PC-3 (cell line): ENCODE measurements around the gene C11orf98. TPM values are rescaled to one million over a fixed set of nuclear protein-coding genes. Genes with fewer than 3 reads are reported as not detected.
A peak's percentile ranks its signal among the peaks of the same experiment; 100 is the strongest.

ENCODE experiments used
- ATAC-seq: fragments of 200-7000 bp; cut with Tn5 transposase; 2 replicates; pipeline ENCODE4 v1.9.1; 2020; ENCODE audit warnings: mild to moderate bottlenecking, moderate library complexity
- BruUV-seq: library from RNA; stranded (reverse); fragments of 400-500 nt; replicated peaks from 2 replicates; lab custom pipeline; 2021; lab: Mats Ljungman, UMichigan
- CTCF ChIA-PET: fragments of 300-600 bp; sonication (Branson Sonifier 250); formaldehyde crosslinking; loops from one replicate; lab custom pipeline; 2022; ENCODE audit warnings: antibody characterized with exemption; lab: Charles Lee
- POLR2A ChIA-PET: fragments of 300-600 bp; sonication (Branson Sonifier 250); formaldehyde crosslinking; loops from one replicate; lab custom pipeline; 2022; ENCODE audit warnings: antibody characterized with exemption; ENCODE audit not compliant: unreplicated experiment; lab: Charles Lee
- DNase-seq: peaks from one replicate; pipeline ENCODE4 v3.0.0-alpha.2; 2015
- H2AFZ ChIP-seq: fragments of 300-600 bp; sonication (generic); 2 replicates; pipeline ENCODE4 v1.6.0; 2016; ENCODE audit warnings: antibody characterized with exemption, low read length
- H3F3A ChIP-seq: fragments of 300-600 bp; sonication (generic); one replicate; pipeline ENCODE4 v1.6.0; 2017; ENCODE audit warnings: antibody characterized with exemption, low read length, control low read depth, mild to moderate bottlenecking; ENCODE audit not compliant: unreplicated experiment
- H3K27ac ChIP-seq: fragments of 300-600 bp; sonication (generic); 2 replicates; pipeline ENCODE4 v1.5.1; 2016; ENCODE audit warnings: mild to moderate bottlenecking, low read length
- H3K27me3 ChIP-seq: fragments of 300-600 bp; sonication (generic); 2 replicates; pipeline ENCODE4 v1.6.1; 2016; ENCODE audit warnings: low read length, mixed read lengths
- H3K36me3 ChIP-seq: fragments of 300-600 bp; sonication (generic); 2 replicates; pipeline ENCODE4 v1.6.1; 2016; ENCODE audit warnings: low read depth, mixed run types, low read length, mixed read lengths
- H3K4me1 ChIP-seq: fragments of 300-600 bp; sonication (generic); 2 replicates; pipeline ENCODE4 v1.5.1; 2016; ENCODE audit warnings: low read length; ENCODE audit not compliant: insufficient read depth
- H3K4me2 ChIP-seq: fragments of 300-600 bp; sonication (generic); 2 replicates; pipeline ENCODE4 v1.6.0; 2016; ENCODE audit warnings: low read length
- H3K4me3 ChIP-seq: fragments of 300-600 bp; sonication (generic); 2 replicates; pipeline ENCODE4 v1.5.1; 2016; ENCODE audit warnings: mild to moderate bottlenecking, low read length, mixed read lengths
- H3K79me2 ChIP-seq: fragments of 300-600 bp; sonication (generic); 2 replicates; pipeline ENCODE4 v1.6.1; 2017; ENCODE audit warnings: low read length, mixed read lengths
- H3K9ac ChIP-seq: fragments of 300-600 bp; sonication (generic); 2 replicates; pipeline ENCODE4 v1.6.0; 2016; ENCODE audit warnings: mild to moderate bottlenecking, low read length
- H3K9me2 ChIP-seq: fragments of 300-600 bp; sonication (generic); replicated peaks from 2 replicates; pipeline ENCODE4 v1.6.1; 2016; ENCODE audit warnings: mixed run types, low read length, mixed read lengths
- H3K9me3 ChIP-seq: fragments of 300-600 bp; sonication (generic); 2 replicates; pipeline ENCODE4 v1.6.1; 2016; ENCODE audit warnings: low read length, mixed read lengths
- H4K20me1 ChIP-seq: fragments of 300-600 bp; sonication (generic); 2 replicates; pipeline ENCODE4 v1.6.1; 2016; ENCODE audit warnings: low read length, mixed read lengths
- EZH2 ChIP-seq: fragments of 300-600 bp; sonication (generic); IDR thresholded peaks from one replicate; pipeline ENCODE4 v1.6.1; 2017; ENCODE audit warnings: antibody characterized with exemption, mild to moderate bottlenecking, low read length; ENCODE audit not compliant: unreplicated experiment
- EZH2phosphoT487 ChIP-seq: fragments of 300-600 bp; sonication (generic); IDR thresholded peaks from 2 replicates; pipeline ENCODE4 v1.6.1; 2018; ENCODE audit warnings: mild to moderate bottlenecking, antibody characterized with exemption, low read length, borderline replicate concordance
- intact Hi-C: fragments of 100-400 bp; cut with micrococcal nuclease; formaldehyde crosslinking; loops from 2 replicates; pipeline ENCODE4 v1.9.0; 2023
- total RNA-seq: library from RNA; depleted of rRNA; stranded (reverse); fragments of >200 nt; gene quantifications from 2 replicates; pipeline ENCODE4 v1.2.3, GENCODE V29; 2014
- TF ChIP-seq, protein P1 (sequence below): fragments of 300-600 bp; sonication (generic); conservative IDR thresholded peaks from 2 replicates; pipeline ENCODE4 v1.5.1; 2017; ENCODE audit warnings: antibody characterized with exemption, low read depth, mild to moderate bottlenecking, low read length

C11orf98 gene
- total RNA-seq, 1 experiment from 2014 or later = 302 TPM

DNA sequence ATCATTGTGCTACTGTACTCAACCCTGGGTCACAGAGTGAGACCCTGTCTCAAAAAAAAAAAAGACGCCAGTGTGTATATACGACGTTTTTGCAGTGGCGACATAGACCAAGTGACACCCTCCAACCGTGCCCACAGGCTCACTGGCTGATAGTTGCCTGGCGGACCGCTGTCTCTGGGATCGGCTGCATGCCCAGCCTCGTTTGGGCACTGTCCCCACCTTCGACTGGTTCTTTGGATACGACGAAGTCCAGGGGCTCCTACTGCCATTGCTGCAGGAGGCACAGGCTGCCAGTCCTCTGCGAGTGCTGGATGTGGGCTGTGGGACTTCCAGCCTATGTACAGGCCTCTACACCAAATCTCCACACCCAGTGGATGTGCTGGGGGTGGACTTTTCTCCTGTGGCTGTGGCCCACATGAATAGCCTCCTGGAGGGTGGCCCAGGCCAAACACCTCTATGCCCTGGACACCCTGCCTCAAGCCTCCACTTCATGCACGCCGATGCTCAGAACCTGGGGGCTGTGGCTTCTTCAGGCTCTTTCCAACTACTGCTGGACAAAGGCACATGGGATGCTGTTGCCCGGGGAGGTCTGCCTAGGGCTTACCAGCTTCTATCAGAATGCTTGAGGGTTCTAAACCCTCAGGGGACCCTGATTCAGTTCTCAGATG lies 1.4 kb upstream of the C11orf98 start:
- intact Hi-C loops = no loop called here
- DNase-seq (no peak), ATAC-seq (no peak)
- Histone ChIP-seq H3K9me3 (no peaks in the 10 kb centered on the region), H3K36me3 (peaks cover 16% of the 10 kb centered on the region), H3F3A (peaks cover 13% of the 10 kb centered on the region), H3K9ac (peak overlapping the region; percentile 92), H3K27ac (peak overlapping the region; percentile 30), H4K20me1 (peaks cover 14% of the 10 kb centered on the region; the same call in 1 of the 2 replicates), H3K4me1 (peaks cover 35% of the 10 kb centered on the region), H2AFZ (no peak overlapping the region), H3K4me2 (peak overlapping the region; percentile 93), H3K4me3 (peak overlapping the region; percentile 98), H3K9me2 (no peaks in the 10 kb centered on the region), H3K27me3 (no peaks in the 10 kb centered on the region), H3K79me2 (peaks cover 72% of the 10 kb centered on the region)
- ChIA-PET POLR2A (interaction anchor here (0.6 to 2.1 kb wide), 2 partner anchors 11 to 96 kb away, joined by 5 to 11 read pairs; no protein-coding TSS in a partner anchor), CTCF (interaction anchor here (0.5 to 1.7 kb wide), 2 partner anchors 15 to 121 kb away, joined by 4 to 6 read pairs; partner anchors contain the start of gene TMEM179B)
- BruUV-seq = no TSS peak
- TF ChIP-seq EZH2phosphoT487 = no peak
- TF ChIP-seq EZH2 = no peak
- TF ChIP-seq, protein P1, sequence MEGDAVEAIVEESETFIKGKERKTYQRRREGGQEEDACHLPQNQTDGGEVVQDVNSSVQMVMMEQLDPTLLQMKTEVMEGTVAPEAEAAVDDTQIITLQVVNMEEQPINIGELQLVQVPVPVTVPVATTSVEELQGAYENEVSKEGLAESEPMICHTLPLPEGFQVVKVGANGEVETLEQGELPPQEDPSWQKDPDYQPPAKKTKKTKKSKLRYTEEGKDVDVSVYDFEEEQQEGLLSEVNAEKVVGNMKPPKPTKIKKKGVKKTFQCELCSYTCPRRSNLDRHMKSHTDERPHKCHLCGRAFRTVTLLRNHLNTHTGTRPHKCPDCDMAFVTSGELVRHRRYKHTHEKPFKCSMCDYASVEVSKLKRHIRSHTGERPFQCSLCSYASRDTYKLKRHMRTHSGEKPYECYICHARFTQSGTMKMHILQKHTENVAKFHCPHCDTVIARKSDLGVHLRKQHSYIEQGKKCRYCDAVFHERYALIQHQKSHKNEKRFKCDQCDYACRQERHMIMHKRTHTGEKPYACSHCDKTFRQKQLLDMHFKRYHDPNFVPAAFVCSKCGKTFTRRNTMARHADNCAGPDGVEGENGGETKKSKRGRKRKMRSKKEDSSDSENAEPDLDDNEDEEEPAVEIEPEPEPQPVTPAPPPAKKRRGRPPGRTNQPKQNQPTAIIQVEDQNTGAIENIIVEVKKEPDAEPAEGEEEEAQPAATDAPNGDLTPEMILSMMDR = no peak

DNA sequence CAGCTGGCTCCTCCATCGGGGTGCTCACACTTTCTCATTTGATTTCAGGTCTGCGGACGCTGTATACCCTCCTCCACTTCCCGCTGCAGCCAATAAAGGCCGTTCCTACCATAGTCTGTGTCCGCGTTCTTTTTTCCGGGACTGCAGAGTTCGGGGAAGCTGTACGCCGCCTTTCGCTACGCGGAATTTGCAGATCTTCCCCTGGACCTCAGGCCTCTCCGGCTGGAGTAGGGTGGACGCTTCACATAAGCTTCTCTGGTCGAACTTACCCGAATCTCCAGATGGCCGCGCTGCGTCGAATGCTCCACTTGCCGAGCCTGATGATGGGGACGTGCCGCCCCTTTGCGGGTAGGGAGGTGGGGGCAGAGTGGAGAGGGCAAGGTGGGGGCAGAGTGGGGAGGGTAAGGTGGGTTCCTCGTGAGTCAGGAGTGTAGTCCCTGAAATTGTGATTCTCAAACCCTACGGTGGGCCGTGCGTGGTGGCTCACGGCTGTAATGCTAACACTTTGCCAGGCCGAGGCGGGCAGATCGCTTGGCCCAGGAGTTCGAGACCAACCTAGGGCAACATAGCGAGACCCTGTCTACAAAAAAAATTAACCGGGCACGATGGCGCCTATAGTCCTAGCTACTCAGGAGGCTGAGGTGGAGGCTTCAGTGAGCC lies 719 bp upstream of the C11orf98 start:
- Histone ChIP-seq H3K4me1 (peaks cover 32% of the 10 kb centered on the region), H3K27me3 (no peaks in the 10 kb centered on the region), H3K27ac (peak overlapping the region; percentile 30), H3K9me2 (no peaks in the 10 kb centered on the region), H3K4me2 (peak overlapping the region; percentile 93), H3K79me2 (peaks cover 65% of the 10 kb centered on the region), H4K20me1 (peaks cover 14% of the 10 kb centered on the region; the same call in 1 of the 2 replicates), H3K9me3 (no peaks in the 10 kb centered on the region), H3K36me3 (peaks cover 16% of the 10 kb centered on the region), H3K9ac (peak overlapping the region; percentile 92), H3K4me3 (peak overlapping the region; percentile 98), H3F3A (peaks cover 13% of the 10 kb centered on the region), H2AFZ (no peak overlapping the region)
- CTCF ChIA-PET = interaction anchor here (1.1 to 1.7 kb wide), 3 partner anchors 15 to 54 kb away, joined by 3 to 6 read pairs (median 6); partner anchors contain the start of gene B3GAT3
- POLR2A ChIA-PET = interaction anchor here (0.6 to 2.1 kb wide), 15 partner anchors 9 to 216 kb away, joined by 3 to 22 read pairs (median 6); partner anchors contain the start of genes EEF1G, INTS5, MTA2 and TUT1
- TF ChIP-seq EZH2phosphoT487 = no peak
- no peak for TF ChIP-seq EZH2
- TF ChIP-seq, protein P1 = no peak
- no TSS peak for BruUV-seq
- intact Hi-C loops = no loop called here
- DNase-seq = no peak
- peak; percentile 16 for ATAC-seq
